GM18502 (cell line): ENCODE measurements around the gene MICB.
"Not testable (repeated sequence)": the region's sequence is repeated elsewhere in the genome, so short reads cannot be mapped to it uniquely, and the experiment has no call there.

Experiments used
- ATAC-seq: cut with Tn5 transposase; IDR thresholded peaks from one replicate; pipeline ENCODE4 v1.9.1; 2021; ENCODE audit warnings: mild to moderate bottlenecking; ENCODE audit not compliant: unreplicated experiment, poor library complexity

Gene MICB

GRCh38 chr6:31473780-31474761 lies 23.9 kb upstream of the MICB start:
- no peak for ATAC-seq

GRCh38 chr6:31474871-31475286 lies 23.1 kb upstream of the MICB start:
- no peak for ATAC-seq

GRCh38 chr6:31476515-31477139 lies 21.3 kb upstream of the MICB start:
- no peak for ATAC-seq

DNA sequence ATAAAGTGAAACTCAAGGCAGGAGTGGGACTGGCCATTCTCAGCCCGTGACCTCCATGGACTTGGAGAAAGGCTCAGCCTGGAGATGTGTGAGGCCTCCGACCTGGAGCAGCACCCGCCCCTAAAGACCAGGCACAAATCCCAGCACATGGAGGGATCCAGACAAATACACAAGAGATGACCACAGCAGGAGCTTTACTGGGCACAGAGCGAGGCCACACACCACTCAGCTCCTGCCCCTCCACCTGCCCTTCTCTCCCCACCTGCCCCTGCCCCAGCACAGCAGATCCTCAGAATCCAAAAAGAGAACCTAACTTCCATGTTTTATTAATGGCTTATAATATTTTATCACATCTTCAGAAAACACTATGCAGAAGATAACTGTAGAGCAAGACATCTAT lies 20.4 kb upstream of the MICB start:
- ATAC-seq: no peak

GRCh38 chr6:31478186-31478950 lies 19.6 kb upstream of the MICB start:
- no peak for ATAC-seq

DNA sequence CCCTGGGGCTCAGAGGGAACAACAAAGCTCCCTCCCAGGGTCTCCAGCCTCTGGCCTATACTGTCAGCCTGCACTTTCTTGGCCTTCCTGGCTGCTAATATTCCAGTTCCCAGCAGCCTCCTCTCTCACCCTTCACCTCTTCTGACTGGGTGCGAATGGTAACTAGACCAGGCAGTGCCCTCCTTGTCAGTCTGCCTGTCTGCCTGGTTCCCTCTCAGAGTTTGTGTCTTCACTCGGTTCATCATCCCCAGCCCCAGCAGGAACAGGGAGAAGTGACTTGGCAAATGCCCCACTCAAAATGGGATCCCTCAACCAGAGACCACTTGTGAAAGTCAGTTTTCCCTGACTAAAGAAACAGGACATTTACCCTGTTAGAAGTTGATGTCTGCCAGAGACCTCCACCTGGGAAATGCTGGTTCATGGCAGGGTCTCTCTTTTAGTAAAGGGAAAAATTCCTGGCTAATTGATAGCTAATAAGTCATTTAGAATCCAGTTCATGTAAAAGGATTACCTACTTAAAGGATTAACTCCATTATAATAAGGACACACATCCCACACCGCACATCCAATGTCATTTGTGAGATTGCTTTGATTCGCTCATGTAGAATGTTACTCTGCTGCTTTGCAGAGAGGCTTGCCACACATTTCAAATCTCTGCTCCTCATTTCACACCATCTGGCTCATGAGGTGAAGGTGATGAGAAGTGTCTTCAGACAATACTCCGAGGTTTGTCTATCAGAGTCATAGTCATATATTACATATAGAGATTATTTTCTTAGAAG lies 18.6 kb upstream of the MICB start:
- no peak for ATAC-seq

GRCh38 chr6:31479933-31480535 lies 17.9 kb upstream of the MICB start:
- no peak for ATAC-seq

- ATAC-seq: no peak
Measured at GRCh38 chr6:31480574-31480973, 17.4 kb upstream of the MICB start.

DNA sequence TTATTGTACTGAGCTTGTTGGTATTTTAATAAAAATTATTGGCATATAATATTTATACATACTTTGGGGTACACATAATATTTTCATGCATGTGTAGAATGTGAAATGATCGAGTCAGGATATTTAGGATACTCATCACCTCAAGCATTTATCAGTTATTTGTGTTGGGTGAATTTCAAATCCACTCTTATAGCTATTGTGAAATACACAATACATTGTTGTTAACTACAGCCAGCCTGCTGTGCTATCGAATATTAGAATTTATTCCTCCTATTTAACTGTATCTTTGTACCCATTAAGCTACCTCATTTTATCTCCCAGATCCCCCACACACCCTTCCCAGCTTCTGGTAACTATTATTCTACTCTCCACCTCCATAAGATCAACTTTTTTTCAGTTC lies 14.6 kb upstream of the MICB start:
- no peak for ATAC-seq

DNA sequence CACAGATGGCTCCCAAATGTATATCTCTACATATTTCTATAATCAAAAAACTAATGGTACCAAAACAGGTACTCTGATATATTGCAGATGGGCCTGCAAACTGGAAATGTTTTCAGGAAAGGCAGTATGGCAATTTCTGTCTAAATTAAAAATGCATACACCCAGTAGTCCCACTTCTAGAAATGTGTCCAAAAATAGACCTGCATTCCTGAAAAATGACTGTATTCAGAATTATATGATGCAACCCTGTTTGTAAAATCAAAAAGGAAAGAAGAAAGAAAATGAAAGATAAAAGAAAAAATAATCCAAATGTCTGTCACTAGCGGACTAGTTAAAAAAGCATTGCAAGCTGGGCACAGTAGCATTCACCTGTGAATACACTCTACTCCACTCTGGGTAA lies 12.9 kb upstream of the MICB start:
- no peak for ATAC-seq

DNA sequence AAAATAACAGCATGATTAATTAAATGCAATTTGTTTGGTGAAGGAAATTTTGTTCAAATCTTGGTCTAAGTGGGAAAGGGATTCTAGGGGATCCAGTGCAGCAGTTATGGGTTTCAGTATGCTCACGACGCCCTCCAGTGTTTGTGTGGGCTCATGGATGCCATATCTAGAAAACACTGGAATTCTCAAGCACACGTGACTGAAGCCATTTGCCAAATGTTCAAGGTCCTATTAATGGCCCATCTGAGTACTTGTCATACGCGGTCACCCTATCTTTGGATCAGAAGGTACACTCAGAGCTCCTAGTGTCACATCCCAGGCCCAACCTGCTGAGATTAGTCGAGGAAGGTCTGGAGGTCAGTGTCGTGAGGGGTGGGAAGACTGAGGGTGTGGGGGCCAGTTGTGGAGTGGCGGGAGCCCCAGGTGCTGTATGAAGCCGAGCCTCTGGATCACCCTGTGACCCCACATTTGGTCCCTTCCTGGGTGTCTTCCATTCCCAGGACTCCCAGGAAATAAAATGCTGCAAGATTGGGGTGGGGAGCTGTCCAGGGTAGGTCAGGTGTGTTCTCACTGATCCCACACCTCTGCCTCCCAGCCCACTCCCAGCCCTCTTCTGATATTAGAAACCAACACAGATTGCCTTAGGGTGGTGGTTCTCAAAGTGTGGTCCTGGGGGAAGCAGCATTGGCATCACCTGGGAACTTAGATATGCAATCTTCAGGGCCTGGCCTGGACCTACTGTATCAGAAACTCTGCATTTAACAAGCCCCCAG lies 11.7 kb upstream of the MICB start:
- ATAC-seq: not testable (repeated sequence)

GRCh38 chr6:31487674-31488073 lies 10.3 kb upstream of the MICB start:
- not testable (repeated sequence) for ATAC-seq

DNA sequence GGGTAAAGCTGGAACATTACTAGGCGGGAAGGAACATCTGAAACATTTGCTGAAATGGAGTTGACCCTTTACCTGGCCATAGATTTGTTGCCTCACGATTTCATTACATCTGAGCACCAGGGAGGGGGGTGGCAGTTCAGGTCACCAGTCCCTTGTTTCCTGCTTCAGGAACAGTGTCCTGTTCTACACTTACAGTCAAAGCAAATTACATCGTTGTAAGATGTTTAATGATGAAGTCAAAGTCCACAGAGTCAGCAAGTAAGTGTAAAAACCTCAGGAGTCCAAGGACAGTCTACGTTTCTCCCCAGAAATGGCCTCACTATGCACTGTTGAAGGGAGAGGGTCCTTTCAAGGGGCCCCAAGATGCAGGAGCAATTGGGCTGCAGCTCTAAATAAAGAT lies 8.9 kb upstream of the MICB start:
- ATAC-seq: no peak

GRCh38 chr6:31490115-31490873 lies 7.7 kb upstream of the MICB start:
- ATAC-seq: no peak

DNA sequence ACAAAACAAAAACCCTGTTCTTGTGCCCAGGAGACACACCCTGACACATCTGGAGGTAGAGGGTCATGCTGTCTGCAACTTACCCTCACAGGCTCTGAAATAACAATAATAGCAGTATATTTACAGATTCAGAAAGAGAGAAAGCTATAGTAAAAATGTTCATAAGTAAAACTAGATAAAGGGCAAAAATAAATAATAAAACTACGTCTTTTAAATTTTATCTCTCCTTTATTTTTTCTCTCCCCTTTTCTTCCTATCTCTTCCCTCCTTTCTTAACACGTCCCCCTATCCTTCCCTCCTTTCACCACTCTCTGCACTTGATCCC lies 4.4 kb upstream of the MICB start:
- not testable (repeated sequence) for ATAC-seq

DNA sequence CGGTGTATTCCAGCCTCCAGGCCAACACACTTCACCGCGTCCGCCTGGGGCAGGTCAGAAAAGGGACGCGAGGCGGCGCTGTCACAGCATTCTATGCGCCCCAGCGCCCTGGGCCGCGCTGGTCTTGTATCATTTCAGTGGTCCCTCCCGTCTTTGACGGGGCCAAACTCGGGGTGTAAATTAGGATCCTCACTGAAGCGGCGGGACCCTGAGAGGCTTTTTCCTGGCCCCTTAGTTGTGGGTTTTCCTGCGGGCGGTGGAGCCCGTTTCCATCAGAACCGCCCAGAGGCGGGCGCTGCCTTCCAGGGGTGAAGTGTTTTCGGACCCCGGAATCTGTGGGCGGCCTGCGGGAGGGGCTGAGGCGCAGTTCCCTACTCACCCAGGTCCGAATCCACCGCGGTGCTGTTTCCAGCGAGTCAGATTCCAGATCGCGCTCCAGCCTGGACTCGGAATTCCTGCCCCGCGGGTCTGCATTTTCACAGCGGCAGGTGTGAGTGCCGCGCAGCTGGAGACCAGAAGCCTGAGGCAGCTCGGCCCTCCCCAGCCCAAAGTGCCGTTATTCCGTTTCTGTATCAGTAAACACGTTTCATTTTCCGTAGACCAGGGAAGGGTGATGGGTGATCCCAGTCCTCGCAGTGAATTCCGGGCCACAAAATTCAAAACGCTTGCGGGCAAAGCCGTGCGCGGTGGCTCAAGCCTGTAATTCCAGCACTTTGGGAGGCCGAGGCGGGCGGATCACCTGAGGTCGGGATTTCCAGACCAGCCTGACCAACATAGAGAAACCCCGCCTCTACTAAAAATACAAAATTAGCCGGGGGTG lies 3.9 kb upstream of the MICB start:
- ATAC-seq: peak; percentile 39

- ATAC-seq: no peak
Measured at GRCh38 chr6:31495580-31495979, 2.4 kb upstream of the MICB start.

GRCh38 chr6:31496826-31497225 lies 1.1 kb upstream of the MICB start:
- ATAC-seq: not testable (repeated sequence)
